ENCODE measurements around the gene VPS13D. TPM values are rescaled to one million over a fixed set of nuclear protein-coding genes. Genes with fewer than 3 reads are reported as not detected.
"Not testable (repeated sequence)": the region's sequence is repeated elsewhere in the genome, so short reads cannot be mapped to it uniquely, and the experiment has no call there.

VPS13D gene
- total RNA-seq, 1 experiment from 2014 or later, result 20.2 TPM

DNA sequence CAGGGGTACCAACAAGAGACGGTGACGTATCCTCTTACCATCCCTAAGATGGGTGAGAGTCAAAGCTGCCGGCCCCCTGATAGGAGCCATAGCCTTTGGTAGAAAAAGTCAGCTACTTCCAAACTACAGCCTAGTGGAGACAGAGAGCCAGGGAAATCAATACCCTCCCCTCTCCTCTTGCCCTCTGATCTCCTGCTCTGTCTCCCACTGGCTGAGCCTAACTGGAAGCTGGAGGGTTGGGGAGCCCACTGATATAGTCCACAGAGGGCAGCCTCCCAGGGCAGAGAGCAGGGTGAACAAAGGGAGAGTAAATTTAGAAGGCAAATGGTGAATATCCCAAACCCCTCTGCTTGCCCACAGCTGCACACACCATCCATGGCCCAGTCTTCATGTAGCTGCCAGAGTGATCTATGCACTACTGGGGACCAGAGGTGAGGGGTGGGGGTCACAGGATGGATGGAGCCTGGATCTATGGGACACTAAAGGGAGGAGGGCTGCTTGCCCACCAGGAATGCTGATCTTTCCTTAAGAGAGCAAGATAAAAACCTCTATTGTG is 308.2 kb downstream of the VPS13D start:
- Histone ChIP-seq H4K91ac (ENCODE audit: insufficient read length, low read depth, low read length) (no peak overlapping the region), H2BK20ac (ENCODE audit: low read depth, low read length, poor library complexity, severe bottlenecking) (no peak overlapping the region), H2BK5ac (ENCODE audit: insufficient read length, low read length) (no peak overlapping the region), H2BK120ac (ENCODE audit: low read depth, low read length, poor library complexity, severe bottlenecking) (no peak overlapping the region), H3K9me3 (ENCODE audit: control insufficient read depth, low read depth, low read length) (no peaks in the 10 kb centered on the region), H2BK12ac (ENCODE audit: insufficient read length, low read depth, low read length) (no peak overlapping the region), H3K9ac (ENCODE audit: extremely low read depth, insufficient read length, low read length) (no peak overlapping the region), H3K4me2 (ENCODE audit: insufficient read depth, insufficient read length, low read length) (no peak overlapping the region), H3K56ac (ENCODE audit: insufficient read length, low read depth, low read length) (no peak overlapping the region), H2AFZ (ENCODE audit: low read length) (no peak overlapping the region), H3T11ph (ENCODE audit: low read length) (no peak overlapping the region), H3K79me1 (ENCODE audit: insufficient read depth, low read depth, low read length, poor library complexity, severe bottlenecking) (no peaks in the 10 kb centered on the region), H3K4me1 (ENCODE audit: insufficient read depth, low read length) (no peaks in the 10 kb centered on the region), H3K27ac (ENCODE audit: insufficient read length, low read depth, low read length) (no peak overlapping the region), H3K23me2 (ENCODE audit: insufficient read length, low read depth, low read length, poor library complexity, severe bottlenecking) (no peaks in the 10 kb centered on the region), H3K18ac (ENCODE audit: insufficient read length, low read depth, low read length) (no peak overlapping the region), H3K23ac (ENCODE audit: insufficient read length, low read depth, low read length) (no peak overlapping the region), H2AK5ac (ENCODE audit: insufficient read length, low read length) (no peak overlapping the region), H3K27me3 (ENCODE audit: insufficient read depth, low read length) (no peaks in the 10 kb centered on the region), H4K5ac (ENCODE audit: insufficient read length, low read depth, low read length) (no peak overlapping the region), H4K8ac (replicated peaks; ENCODE audit: insufficient read length, low read depth, low read length) (no peak overlapping the region), H3K14ac (ENCODE audit: insufficient read depth, low read length) (no peak overlapping the region), H2BK15ac (ENCODE audit: low read depth, low read length) (no peak overlapping the region), H3K4ac (ENCODE audit: low read depth, low read length) (no peak overlapping the region), H3K79me2 (ENCODE audit: insufficient read depth, low read length) (no peaks in the 10 kb centered on the region), H4K20me1 (ENCODE audit: control insufficient read depth, insufficient read depth, insufficient read length) (no peaks in the 10 kb centered on the region)
- TF ChIP-seq, protein P1, sequence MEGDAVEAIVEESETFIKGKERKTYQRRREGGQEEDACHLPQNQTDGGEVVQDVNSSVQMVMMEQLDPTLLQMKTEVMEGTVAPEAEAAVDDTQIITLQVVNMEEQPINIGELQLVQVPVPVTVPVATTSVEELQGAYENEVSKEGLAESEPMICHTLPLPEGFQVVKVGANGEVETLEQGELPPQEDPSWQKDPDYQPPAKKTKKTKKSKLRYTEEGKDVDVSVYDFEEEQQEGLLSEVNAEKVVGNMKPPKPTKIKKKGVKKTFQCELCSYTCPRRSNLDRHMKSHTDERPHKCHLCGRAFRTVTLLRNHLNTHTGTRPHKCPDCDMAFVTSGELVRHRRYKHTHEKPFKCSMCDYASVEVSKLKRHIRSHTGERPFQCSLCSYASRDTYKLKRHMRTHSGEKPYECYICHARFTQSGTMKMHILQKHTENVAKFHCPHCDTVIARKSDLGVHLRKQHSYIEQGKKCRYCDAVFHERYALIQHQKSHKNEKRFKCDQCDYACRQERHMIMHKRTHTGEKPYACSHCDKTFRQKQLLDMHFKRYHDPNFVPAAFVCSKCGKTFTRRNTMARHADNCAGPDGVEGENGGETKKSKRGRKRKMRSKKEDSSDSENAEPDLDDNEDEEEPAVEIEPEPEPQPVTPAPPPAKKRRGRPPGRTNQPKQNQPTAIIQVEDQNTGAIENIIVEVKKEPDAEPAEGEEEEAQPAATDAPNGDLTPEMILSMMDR (conservative IDR thresholded peaks at IDR 0.05), result no peak
- no peak overlapping the region for H3K4me3 Mint-ChIP-seq
- peaks cover 0 to 26% of the 10 kb centered on the region in 2 experiments; a peak in 2 of 4 replicates for H3K4me1 Mint-ChIP-seq
- no CpG with 5 or more reads among the region's 3 CpGs for WGBS (ENCODE audit: extremely low coverage, insufficient read length, low lambda C conversion rate)
- H3K27me3 Mint-ChIP-seq (ENCODE audit: low read depth), result no peaks in the 10 kb centered on the region; the same call in 1 of the 2 replicates
- no peak overlapping the region for H3K27ac Mint-ChIP-seq
- no peaks in the 10 kb centered on the region; a peak in 1 of 7 replicates for H3K36me3 Mint-ChIP-seq (ENCODE audit: insufficient read depth in 1 of 3, low read depth in 3 of 3)
- H3K9me3 Mint-ChIP-seq, result no peaks in the 10 kb centered on the region
- no peak for DNase-seq

DNA sequence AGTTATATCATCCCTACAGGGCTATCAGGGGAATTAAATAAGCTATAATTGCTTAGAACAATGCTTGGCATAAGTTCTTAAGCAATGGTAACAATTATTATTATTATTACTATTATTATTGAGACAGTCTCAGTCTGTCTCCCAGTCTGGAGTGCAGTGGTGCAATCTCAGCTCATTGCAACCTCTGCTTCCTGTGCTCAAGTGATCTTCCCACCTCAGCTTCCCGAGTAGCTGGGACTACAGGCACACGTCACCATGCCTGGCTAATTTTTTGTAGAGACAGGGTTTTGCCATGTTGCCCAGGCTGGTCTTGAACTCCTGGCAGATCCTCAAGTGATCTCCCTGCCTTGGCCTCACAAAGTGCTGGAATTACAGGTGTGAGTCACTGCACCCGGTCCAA is 308.7 kb downstream of the VPS13D start:
- not testable (repeated sequence) for H4K8ac ChIP-seq (replicated peaks; ENCODE audit: insufficient read length, low read depth, low read length); H3K23ac ChIP-seq (ENCODE audit: insufficient read length, low read depth, low read length); H2BK15ac ChIP-seq (ENCODE audit: low read depth, low read length); H2BK12ac ChIP-seq (ENCODE audit: insufficient read length, low read depth, low read length); H2BK120ac ChIP-seq (ENCODE audit: low read depth, low read length, poor library complexity, severe bottlenecking); H3K23me2 ChIP-seq (ENCODE audit: insufficient read length, low read depth, low read length, poor library complexity, severe bottlenecking); H3K9ac ChIP-seq (ENCODE audit: extremely low read depth, insufficient read length, low read length); DNase-seq; H3K79me1 ChIP-seq (ENCODE audit: insufficient read depth, low read depth, low read length, poor library complexity, severe bottlenecking); H3K27me3 ChIP-seq (ENCODE audit: insufficient read depth, low read length); H4K20me1 ChIP-seq (ENCODE audit: control insufficient read depth, insufficient read depth, insufficient read length); H2AFZ ChIP-seq (ENCODE audit: low read length); H3K18ac ChIP-seq (ENCODE audit: insufficient read length, low read depth, low read length); H3K27ac Mint-ChIP-seq; H2BK20ac ChIP-seq (ENCODE audit: low read depth, low read length, poor library complexity, severe bottlenecking); H3K4me2 ChIP-seq (ENCODE audit: insufficient read depth, insufficient read length, low read length); H3K4me3 Mint-ChIP-seq; H3K27ac ChIP-seq (ENCODE audit: insufficient read length, low read depth, low read length); H3K79me2 ChIP-seq (ENCODE audit: insufficient read depth, low read length); H4K91ac ChIP-seq (ENCODE audit: insufficient read length, low read depth, low read length); H3K14ac ChIP-seq (ENCODE audit: insufficient read depth, low read length); H3K27me3 Mint-ChIP-seq (ENCODE audit: low read depth); H3K4ac ChIP-seq (ENCODE audit: low read depth, low read length); H3K4me1 ChIP-seq (ENCODE audit: insufficient read depth, low read length); H2AK5ac ChIP-seq (ENCODE audit: insufficient read length, low read length); H3K56ac ChIP-seq (ENCODE audit: insufficient read length, low read depth, low read length); H3K9me3 Mint-ChIP-seq; H3T11ph ChIP-seq (ENCODE audit: low read length); H3K9me3 ChIP-seq (ENCODE audit: control insufficient read depth, low read depth, low read length); H4K5ac ChIP-seq (ENCODE audit: insufficient read length, low read depth, low read length); H2BK5ac ChIP-seq (ENCODE audit: insufficient read length, low read length); H3K36me3 Mint-ChIP-seq (ENCODE audit: insufficient read depth in 1 of 3, low read depth in 3 of 3)
- peaks cover 0 to 26% of the 10 kb centered on the region in 2 experiments; a peak in 2 of 4 replicates for H3K4me1 Mint-ChIP-seq
- no CpG with 5 or more reads among the region's 3 CpGs for WGBS (ENCODE audit: extremely low coverage, insufficient read length, low lambda C conversion rate)

Measured in H9 (cell line).